IMR-90 (cell line): Measurements from ENCODE around the gene NR6A1. TPM values are rescaled to one million over a fixed set of nuclear protein-coding genes. Genes with fewer than 3 reads are reported as not detected.

Source experiments
- ATAC-seq: fragments of 200-7000 bp; cut with Tn5 transposase; 2 replicates; pipeline ENCODE4 v1.9.1; 2020; ENCODE audit warnings: low read depth, mild to moderate bottlenecking, moderate library complexity
- BruUV-seq: library from RNA; stranded (reverse); fragments of 400-500 nt; replicated peaks from 2 replicates; lab custom pipeline; 2021; lab: Mats Ljungman, UMichigan
- CTCF ChIA-PET: fragments of 300-600 bp; formaldehyde crosslinking; extraction: SDS; loops from one replicate; lab custom pipeline; 2021; ENCODE audit warnings: antibody characterized with exemption; lab: Yijun Ruan, JAX
- POLR2A ChIA-PET: fragments of 300-600 bp; sonication (Branson Sonifier 250); formaldehyde crosslinking; loops from one replicate; lab custom pipeline; 2022; ENCODE audit warnings: antibody characterized with exemption; ENCODE audit not compliant: unreplicated experiment; lab: Charles Lee
- DNase-seq: peaks from one replicate; pipeline ENCODE4 v3.0.0; 2013
- H2AFZ ChIP-seq: replicated peaks from 2 replicates; pipeline ENCODE3; 2013; ENCODE audit warnings: low read length, mild to moderate bottlenecking; ENCODE audit not compliant: poor library complexity
- H2AK5ac ChIP-seq: 2 replicates; pipeline ENCODE4 v1.6.1; 2013; ENCODE audit warnings: low read depth, low read length, inconsistent platforms
- H2AK9ac ChIP-seq: replicated peaks from 2 replicates; pipeline ENCODE3; 2013; ENCODE audit warnings: mild to moderate bottlenecking, low read depth, low read length, moderate library complexity; ENCODE audit not compliant: poor library complexity
- H2BK120ac ChIP-seq: 2 replicates; pipeline ENCODE4 v1.6.1; 2013; ENCODE audit warnings: low read depth, low read length, inconsistent platforms
- H2BK15ac ChIP-seq: 3 replicates; pipeline ENCODE4 v1.6.1; 2013; ENCODE audit warnings: low read depth, low read length, inconsistent platforms
- H2BK20ac ChIP-seq: 2 replicates; pipeline ENCODE4 v1.6.1; 2013; ENCODE audit warnings: low read depth, mild to moderate bottlenecking, inconsistent platforms, low read length, moderate library complexity
- H2BK5ac ChIP-seq: 2 replicates; pipeline ENCODE4 v1.6.1; 2013; ENCODE audit warnings: mild to moderate bottlenecking, low read depth, low read length, inconsistent platforms; ENCODE audit not compliant: poor library complexity, severe bottlenecking
- H3K14ac ChIP-seq: replicated peaks from 2 replicates; pipeline ENCODE4 v1.6.1; 2013; ENCODE audit warnings: low read depth, low read length, inconsistent platforms
- H3K18ac ChIP-seq: 2 replicates; pipeline ENCODE4 v1.6.1; 2013; ENCODE audit warnings: low read depth, low read length, control low read depth
- H3K23ac ChIP-seq: 2 replicates; pipeline ENCODE4 v1.6.1; 2013; ENCODE audit warnings: low read depth, low read length, inconsistent platforms
- H3K27ac ChIP-seq: 2 replicates; pipeline ENCODE4 v1.5.1; 2013; ENCODE audit warnings: mild to moderate bottlenecking, control low read depth, low read length; ENCODE audit not compliant: insufficient read depth
- H3K27me3 ChIP-seq: 2 replicates; pipeline ENCODE4 v1.6.1; 2013; ENCODE audit warnings: low read length; ENCODE audit not compliant: control insufficient read depth, insufficient read depth
- H3K36me3 ChIP-seq: 2 replicates; pipeline ENCODE4 v1.6.1; 2013; ENCODE audit warnings: low read length, mixed read lengths; ENCODE audit not compliant: control insufficient read depth, insufficient read depth
- H3K4ac ChIP-seq: 2 replicates; pipeline ENCODE4 v1.6.1; 2013; ENCODE audit warnings: low read depth, low read length, inconsistent platforms
- H3K4me1 ChIP-seq: 2 replicates; pipeline ENCODE4 v1.6.1; 2013; ENCODE audit warnings: low read length, mixed read lengths; ENCODE audit not compliant: control insufficient read depth, insufficient read depth
- H3K4me2 ChIP-seq: 2 replicates; pipeline ENCODE4 v1.6.1; 2013; ENCODE audit warnings: low read depth, mild to moderate bottlenecking, control low read depth, low read length, moderate library complexity
- H3K4me3 ChIP-seq: 2 replicates; pipeline ENCODE4 v1.5.1; 2013; ENCODE audit warnings: low read depth, mild to moderate bottlenecking, control low read depth, low read length, moderate library complexity; ENCODE audit not compliant: insufficient read depth
- H3K56ac ChIP-seq: 2 replicates; pipeline ENCODE4 v1.6.1; 2013; ENCODE audit warnings: low read length, inconsistent platforms; ENCODE audit not compliant: insufficient read depth; ENCODE audit errors: extremely low read depth
- H3K79me1 ChIP-seq, 2 experiments: 2 replicates each; pipeline ENCODE4 v1.6.1; 2013; ENCODE audit warnings: low read length in 2 of 2, inconsistent platforms in 1 of 2, low read depth in 1 of 2
- H3K9ac ChIP-seq: 2 replicates; pipeline ENCODE4 v1.6.1; 2013; ENCODE audit warnings: low read depth, low read length, control low read depth
- H3K9me1 ChIP-seq: 2 replicates; pipeline ENCODE4 v1.6.1; 2013; ENCODE audit warnings: low read length, inconsistent platforms; ENCODE audit not compliant: insufficient read depth
- H3K9me3 ChIP-seq: 2 replicates; pipeline ENCODE4 v1.6.1; 2013; ENCODE audit warnings: low read length; ENCODE audit not compliant: control insufficient read depth, insufficient read depth
- H4K20me1 ChIP-seq: 2 replicates; pipeline ENCODE4 v1.6.1; 2013; ENCODE audit warnings: low read length, inconsistent platforms; ENCODE audit not compliant: insufficient read depth
- H4K5ac ChIP-seq: 2 replicates; pipeline ENCODE4 v1.6.1; 2013; ENCODE audit warnings: mild to moderate bottlenecking, low read depth, low read length, control low read depth
- H4K8ac ChIP-seq, 2 experiments: 2 replicates each; pipeline ENCODE4 v1.6.1; 2013; ENCODE audit warnings: low read depth in 2 of 2, low read length in 2 of 2, control low read depth in 1 of 2, inconsistent platforms in 1 of 2
- H4K91ac ChIP-seq: 2 replicates; pipeline ENCODE4 v1.6.1; 2013; ENCODE audit warnings: low read depth, low read length, inconsistent platforms; ENCODE audit not compliant: insufficient read depth
- CEBPB ChIP-seq: IDR thresholded peaks from 2 replicates; pipeline ENCODE4 v1.6.1; 2012; ENCODE audit warnings: low read depth, low read length, improper control_type of control experiment
- ELK1 ChIP-seq: fragments of 150-350 bp; IDR thresholded peaks from 2 replicates; pipeline ENCODE4 v1.6.1; 2016; ENCODE audit warnings: low read depth, mild to moderate bottlenecking, low read length, moderate library complexity, borderline replicate concordance
- FOS ChIP-seq: fragments of 150-350 bp; IDR thresholded peaks from 2 replicates; pipeline ENCODE4 v1.6.1; 2016; ENCODE audit warnings: low read depth, low read length
- MAZ ChIP-seq: IDR thresholded peaks from 2 replicates; pipeline ENCODE4 v1.6.1; 2012; ENCODE audit warnings: low read depth, mild to moderate bottlenecking, low read length, improper control_type of control experiment, moderate library complexity, borderline replicate concordance
- MXI1 ChIP-seq: IDR thresholded peaks from 2 replicates; pipeline ENCODE4 v1.6.1; 2012; ENCODE audit warnings: low read depth, mild to moderate bottlenecking, low read length, moderate library complexity, borderline replicate concordance
- NFE2L2 ChIP-seq: fragments of 150-350 bp; IDR thresholded peaks from 2 replicates; pipeline ENCODE4 v1.6.1; 2016; ENCODE audit warnings: low read depth, mild to moderate bottlenecking, low read length
- RFX5 ChIP-seq: IDR thresholded peaks from 2 replicates; pipeline ENCODE4 v1.8.0; 2012; ENCODE audit warnings: low read depth, mild to moderate bottlenecking, low read length, moderate library complexity
- SMC3 ChIP-seq: fragments of 150-350 bp; IDR thresholded peaks from 2 replicates; pipeline ENCODE4 v1.6.1; 2016; ENCODE audit warnings: low read depth, mild to moderate bottlenecking, antibody characterized with exemption, low read length, moderate library complexity
- USF2 ChIP-seq: fragments of 150-350 bp; IDR thresholded peaks from 2 replicates; pipeline ENCODE4 v1.6.1; 2017; ENCODE audit warnings: mild to moderate bottlenecking, antibody characterized with exemption, low read length, low read depth
- WGBS, 2 experiments: methylation state at CpG; one replicate each; pipeline versions ENCODE4 v1.1.5 to v1.1.7; 2013; ENCODE audit warnings: missing lambda C conversion rate in 2 of 2; ENCODE audit not compliant: insufficient read length in 1 of 2; ENCODE audit errors: extremely low coverage in 2 of 2; 5-methylcytosine and 5-hydroxymethylcytosine counted together
- dilution Hi-C: fragments of 300-500 bp; cut with HindIII; formaldehyde crosslinking; loops from one replicate; pipeline ENCODE4 v1.14.3; 2018; ENCODE audit warnings: low sequenced_read_pairs; ENCODE audit not compliant: unreplicated experiment
- in situ Hi-C: fragments of 300-500 bp; cut with MboI; formaldehyde crosslinking; loops from 3 replicates; pipeline ENCODE4 v1.14.3; 2019; ENCODE audit warnings: low sequenced_read_pairs, inconsistent platforms, mixed read lengths
- intact Hi-C: fragments of 100-400 bp; cut with micrococcal nuclease; formaldehyde crosslinking; loops from 2 replicates; pipeline ENCODE4 v1.10.0; 2022
- polyA plus RNA-seq, 3 experiments: library from polyadenylated mRNA; depleted of rRNA; stranded (reverse); fragments of >200 nt; gene quantifications; 2 replicates each; pipeline ENCODE4 v1.2.3, GENCODE V29; 2012; ENCODE audit warnings: low replicate concordance in 1 of 3
- total RNA-seq: library from RNA; depleted of rRNA; stranded (reverse); fragments of >200 nt; gene quantifications from 2 replicates; pipeline ENCODE4 v1.2.3, GENCODE V29; 2012

The NR6A1 gene
- total and polyA plus RNA-seq, 2 of the 4 experiments (the other 2 are of a cell fraction): 0.14 to 0.36 TPM

- TF ChIP-seq RFX5: no peak
- TF ChIP-seq FOS: no peak
- no peak for TF ChIP-seq CEBPB
Observed at GRCh38 chr9:124485201-124485600, 285.9 kb downstream of the NR6A1 start (continued).

- no peak overlapping the region for H2AK9ac ChIP-seq
- intact Hi-C loops (no loop called here), dilution Hi-C loops (no loop called here), in situ Hi-C loops (no loop called here)
- H2BK15ac ChIP-seq: no peak overlapping the region
- ATAC-seq: no peak
- H3K36me3 ChIP-seq: no peaks in the 10 kb centered on the region
- H3K14ac ChIP-seq: no peak overlapping the region
- no peak overlapping the region for H3K9ac ChIP-seq
- H3K9me3 ChIP-seq: no peaks in the 10 kb centered on the region
- no peak overlapping the region for H4K5ac ChIP-seq
- no peaks in the 10 kb centered on the region for H3K4me1 ChIP-seq
- BruUV-seq: no TSS peak
- DNase-seq: no peak
- TF ChIP-seq NFE2L2: no peak
- no peak for TF ChIP-seq SMC3
- TF ChIP-seq FOS: no peak
- no peak for TF ChIP-seq MAZ
- TF ChIP-seq USF2: no peak
- no peak for TF ChIP-seq ELK1
- no peak for TF ChIP-seq MXI1
- H2BK20ac ChIP-seq: no peak overlapping the region
- no peaks in the 10 kb centered on the region for H3K79me1 ChIP-seq
- H2AK5ac ChIP-seq: no peak overlapping the region
- no peak overlapping the region for H2BK5ac ChIP-seq
- no peak overlapping the region for H4K91ac ChIP-seq
- no peak overlapping the region for H2AFZ ChIP-seq
- no peaks in the 10 kb centered on the region for H4K20me1 ChIP-seq
- 0 out of 2 replicates have a peak, but pooled peaks cover 3% of the 10 kb centered on the region for H3K9me1 ChIP-seq
- H3K27me3 ChIP-seq: peaks cover 77% of the 10 kb centered on the region
- H4K8ac ChIP-seq: no peak overlapping the region
- no peak overlapping the region for H3K4ac ChIP-seq
- H3K27ac ChIP-seq: no peak overlapping the region
- H2BK120ac ChIP-seq: no peak overlapping the region
- no peak overlapping the region for H3K18ac ChIP-seq
- POLR2A ChIA-PET: no interaction called here
- CTCF ChIA-PET: no interaction called here
- no peak overlapping the region for H3K4me3 ChIP-seq
- no peak overlapping the region for H3K4me2 ChIP-seq
- no CpG with 5 or more reads among the region's 9 CpGs for WGBS, 2 experiments
- H3K23ac ChIP-seq: no peak overlapping the region
- no peak overlapping the region for H3K56ac ChIP-seq
Observed at GRCh38 chr9:124483481-124483880, 287.6 kb downstream of the NR6A1 start.
